HG03432 (cell line): ENCODE results near the gene KHNYN.
"Not testable (repeated sequence)": the region's sequence is repeated elsewhere in the genome, so short reads cannot be mapped to it uniquely, and the experiment has no call there.

Source experiments
- ATAC-seq: cut with Tn5 transposase; IDR thresholded peaks from one replicate; pipeline ENCODE4 v1.9.1; 2021; ENCODE audit warnings: mild to moderate bottlenecking, moderate library complexity; ENCODE audit not compliant: unreplicated experiment

The KHNYN gene

DNA sequence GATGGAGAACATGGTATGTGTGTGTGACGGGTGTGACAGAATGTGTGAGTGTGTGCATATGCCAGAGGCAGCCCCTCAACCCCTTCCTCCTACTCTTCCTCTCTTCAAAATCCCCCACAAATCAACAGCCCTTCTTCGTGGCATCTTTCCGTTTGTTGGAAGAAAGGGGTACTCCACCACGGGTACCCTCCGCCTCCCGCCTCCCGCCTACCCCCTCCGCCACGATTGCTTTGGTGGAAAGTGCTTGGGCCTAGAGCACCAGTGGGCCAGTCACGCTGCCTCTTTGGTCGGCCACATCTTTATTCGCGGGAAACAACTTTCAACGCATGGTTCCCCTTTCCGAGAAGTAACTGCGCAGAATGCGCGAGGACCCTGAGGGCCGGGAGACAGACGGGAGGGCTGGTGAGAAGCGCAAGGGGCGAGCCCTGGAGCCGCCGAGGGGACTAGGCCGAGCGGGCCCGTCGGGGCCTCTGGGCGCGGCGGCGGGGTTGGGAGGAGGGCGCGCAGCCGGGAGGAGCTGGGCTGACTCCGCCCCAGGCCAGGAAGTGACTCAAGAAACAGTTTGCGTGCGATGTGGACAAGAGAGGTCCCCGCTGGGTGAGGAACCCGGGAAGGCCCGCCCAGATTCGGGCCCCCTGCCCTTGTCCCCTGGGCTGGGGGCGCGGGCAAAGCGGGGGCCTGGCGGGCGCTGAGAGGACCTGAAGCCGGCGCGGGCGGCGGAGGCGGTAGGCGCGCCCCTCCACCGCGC is at the start of gene KHNYN, which contains the start of gene CBLN3:
Gene KHNYN, plus strand, starts transcription at position 560 of the 748 bp plus-strand sequence. CDS start 777 bp downstream, outside the sequence.
Gene CBLN3, minus strand, starts transcription at position 274 of the 748 bp plus-strand sequence. CDS start 614 bp downstream, outside the sequence.
- ATAC-seq: peak; percentile 86

GRCh38 chr14:24381363-24382063 is 48.2 kb upstream of the KHNYN start:
- peak; percentile 64 for ATAC-seq

DNA sequence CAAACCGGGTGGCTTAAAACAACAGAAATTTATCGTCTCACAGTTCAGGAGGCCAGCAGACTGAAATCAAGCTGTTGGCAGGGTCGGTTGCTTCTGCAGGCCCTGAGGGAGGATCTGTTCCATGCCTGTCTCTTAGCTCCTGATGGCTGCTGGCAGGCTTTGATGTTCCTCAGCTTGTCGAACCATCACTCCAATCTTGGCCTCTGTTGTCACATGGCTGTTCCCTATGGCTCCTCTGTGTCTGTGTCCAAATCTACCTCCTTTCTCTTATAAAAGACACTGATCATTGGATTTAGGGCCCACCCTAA is 47.7 kb upstream of the KHNYN start:
- ATAC-seq: no peak

GRCh38 chr14:24384169-24384568 is 45.6 kb upstream of the KHNYN start:
- no peak for ATAC-seq

GRCh38 chr14:24385524-24385923 is 44.2 kb upstream of the KHNYN start:
- no peak for ATAC-seq

DNA sequence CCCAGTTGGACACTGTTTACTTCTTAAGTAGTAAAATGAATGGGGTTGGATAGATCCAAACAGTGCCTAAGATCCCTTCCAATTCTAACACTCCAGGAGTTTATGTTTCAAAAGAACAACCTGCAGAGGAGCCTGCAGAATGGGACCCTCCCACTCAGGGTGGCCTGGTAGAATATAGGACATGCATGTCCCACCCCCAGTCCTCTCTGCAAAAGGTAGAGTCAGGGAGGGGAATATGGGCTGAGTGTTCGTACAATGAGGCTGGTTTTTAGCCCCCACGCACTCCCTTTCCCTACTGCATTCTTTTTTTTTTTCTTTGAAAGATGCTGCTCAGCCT is 42.8 kb upstream of the KHNYN start:
- no peak for ATAC-seq

DNA sequence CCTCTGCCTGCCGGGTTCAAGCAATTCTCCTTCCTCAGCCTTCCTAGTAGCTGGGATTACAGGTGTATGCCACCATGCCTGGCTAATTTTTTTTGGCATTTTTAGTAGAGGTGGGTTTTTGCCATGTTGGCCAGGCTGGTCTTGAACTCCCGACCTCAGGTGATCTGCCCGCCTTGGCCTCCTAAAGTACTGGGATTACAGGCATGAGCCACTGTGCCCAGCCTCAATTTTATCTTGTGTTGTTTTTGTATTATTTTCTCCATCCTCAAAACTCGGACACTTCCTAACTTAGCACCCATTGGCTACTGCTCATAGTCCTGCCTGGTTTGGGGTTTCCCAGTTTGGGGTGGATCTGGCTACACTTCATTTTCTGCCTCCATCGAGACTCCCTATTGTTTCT is 42.2 kb upstream of the KHNYN start:
- ATAC-seq: not testable (repeated sequence)

DNA sequence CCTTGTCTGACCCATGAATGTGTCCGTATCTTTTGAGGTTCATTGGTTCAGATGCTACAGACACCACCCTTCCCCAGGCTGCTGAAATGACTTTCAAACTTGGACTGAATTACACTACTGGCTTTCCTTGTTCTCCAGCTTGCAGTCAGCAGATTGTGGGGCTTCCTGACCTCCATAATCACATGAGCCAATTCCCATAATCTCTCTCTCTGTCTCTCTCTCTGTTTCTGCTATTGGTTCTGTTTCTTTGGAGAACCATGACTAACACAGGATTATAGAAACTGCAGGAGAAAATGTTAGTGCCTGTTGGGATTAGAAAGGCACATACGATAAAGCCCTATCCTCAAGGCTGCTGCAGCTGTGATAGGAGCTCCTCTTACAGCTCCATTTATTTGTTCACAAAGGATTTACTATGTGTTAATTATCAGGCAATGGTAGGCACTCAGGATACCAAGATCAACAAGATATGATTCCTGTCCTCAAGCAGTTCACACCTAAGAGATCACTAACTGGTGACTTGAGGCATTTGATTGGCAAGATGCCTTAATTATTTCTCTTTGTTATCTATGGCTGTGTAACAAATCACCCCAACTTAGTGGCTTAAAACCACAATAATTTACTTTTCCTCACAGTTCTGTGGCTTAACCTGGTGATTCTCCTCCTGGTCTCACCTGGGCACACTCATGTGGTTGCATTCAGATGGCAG is 41.1 kb upstream of the KHNYN start:
- no peak for ATAC-seq

- no peak for ATAC-seq
These were observed 40.4 kb upstream of the KHNYN start for GRCh38 chr14:24389226-24389848.

DNA sequence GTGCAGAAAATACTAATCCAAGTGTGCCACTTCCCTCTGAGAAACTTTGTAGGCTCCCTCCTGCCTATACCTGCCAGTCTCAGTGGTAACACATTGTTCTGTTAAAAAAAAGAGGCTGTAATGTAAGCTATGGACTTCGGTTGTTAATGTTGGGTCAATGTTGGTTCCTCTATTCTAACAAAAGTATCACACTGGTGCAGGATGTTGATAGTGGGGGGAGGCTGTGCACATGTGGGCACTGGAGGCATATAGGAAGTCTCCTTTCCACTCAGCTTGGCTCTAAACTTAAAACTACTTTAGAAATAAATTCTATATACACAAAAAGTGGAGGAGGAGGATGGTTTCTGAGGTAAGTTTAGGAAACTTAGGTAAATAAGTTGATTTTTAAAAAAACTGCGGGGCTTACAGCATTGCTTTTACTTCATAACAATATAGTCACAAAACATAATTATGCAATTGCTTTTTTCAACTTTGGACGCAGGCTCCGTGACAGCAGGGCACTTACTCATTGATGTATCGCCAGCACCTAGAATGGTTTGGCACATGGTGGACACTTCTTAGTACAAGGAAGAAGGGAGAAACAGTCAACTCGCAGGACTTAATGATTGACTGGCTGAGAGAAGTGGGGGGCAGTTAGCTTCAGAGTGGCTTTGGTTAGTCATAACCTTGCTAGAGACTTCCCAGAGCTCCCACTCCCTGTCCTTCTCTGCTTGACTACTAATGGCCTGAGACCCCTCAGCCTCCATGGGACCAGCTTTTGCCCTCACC is 38.9 kb upstream of the KHNYN start:
- no peak for ATAC-seq

DNA sequence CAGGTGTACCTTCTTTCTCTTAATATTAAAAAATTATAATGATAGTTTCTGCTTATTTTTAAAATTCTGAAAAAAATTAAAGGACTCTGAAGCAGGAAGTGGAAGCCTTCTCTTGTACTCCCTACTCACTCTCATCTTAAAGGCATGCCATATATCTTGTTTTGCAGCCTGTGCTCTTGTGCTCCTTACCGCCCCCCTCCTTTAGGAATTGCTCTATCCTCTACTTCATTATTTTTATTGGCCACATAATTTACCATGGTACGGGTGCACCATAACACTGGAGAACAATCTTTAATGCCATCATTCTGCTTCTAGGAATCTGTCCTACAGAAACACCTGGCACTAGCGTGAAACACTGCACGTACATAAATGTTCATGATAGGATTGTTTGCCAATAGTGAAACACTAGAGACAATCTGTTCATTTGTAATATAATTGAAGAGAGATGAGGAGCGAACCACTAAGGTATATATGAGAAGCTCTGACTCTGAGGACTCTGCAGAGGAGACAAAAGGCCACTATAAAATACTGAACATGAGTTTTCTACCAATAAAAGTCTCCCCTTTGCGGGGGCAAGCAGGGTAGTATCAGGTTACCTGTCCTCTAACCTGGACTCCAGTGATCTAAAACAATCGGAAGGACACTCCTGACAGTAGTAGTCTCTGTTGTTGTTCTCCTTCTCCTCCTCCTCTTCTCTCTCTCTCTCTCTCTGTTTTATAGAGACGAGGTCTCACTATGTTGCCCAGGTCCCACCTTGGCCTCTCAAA is 37.2 kb upstream of the KHNYN start:
- no peak for ATAC-seq

GRCh38 chr14:24394275-24394674 is 35.5 kb upstream of the KHNYN start:
- no peak for ATAC-seq

DNA sequence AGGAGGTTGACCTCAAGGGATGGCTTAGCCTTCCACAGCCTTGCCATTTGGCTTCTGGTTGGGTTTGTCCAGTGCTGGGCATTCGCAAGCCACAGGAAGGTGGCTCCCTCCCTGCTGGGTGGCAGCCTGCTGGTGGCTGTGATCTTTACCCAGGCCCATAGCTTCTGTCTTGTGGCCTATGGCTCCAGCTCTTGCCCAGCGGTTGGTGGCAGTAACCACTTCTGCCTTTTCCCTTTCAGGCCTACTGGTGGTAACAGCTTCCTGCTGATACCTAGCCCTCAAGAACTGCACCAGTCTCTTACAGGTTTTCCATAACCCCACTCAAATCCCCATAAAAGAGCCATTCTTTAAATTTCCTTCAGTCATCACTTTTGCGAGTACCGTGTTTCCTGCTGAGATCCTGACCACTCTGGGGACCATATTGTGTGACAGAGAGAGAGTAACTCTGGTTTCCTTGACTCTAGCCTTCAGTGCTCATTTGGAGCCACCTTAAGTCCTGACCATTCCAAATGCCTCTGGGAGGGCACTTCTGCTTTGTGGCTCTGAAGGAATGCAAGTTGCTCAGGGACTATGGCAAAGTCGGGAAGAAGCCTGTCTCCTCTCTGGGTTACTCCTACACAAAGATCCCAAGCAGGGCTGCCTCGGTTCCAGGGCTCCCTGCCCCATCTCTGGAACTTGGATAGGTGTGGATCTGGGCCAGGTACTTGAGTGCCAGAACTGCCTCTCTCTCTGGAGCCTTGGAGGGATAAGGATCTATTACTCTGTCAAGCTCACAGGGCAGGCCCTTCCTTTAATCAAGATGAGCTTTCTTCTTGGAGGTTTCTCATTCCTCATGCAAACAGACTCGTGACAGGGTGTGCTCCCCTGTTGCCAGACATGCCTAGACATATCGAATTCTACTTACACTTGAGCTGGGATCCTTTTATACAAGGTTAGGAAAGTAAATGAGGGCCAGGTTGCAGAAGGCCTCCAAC is 33.9 kb upstream of the KHNYN start:
- no peak for ATAC-seq

DNA sequence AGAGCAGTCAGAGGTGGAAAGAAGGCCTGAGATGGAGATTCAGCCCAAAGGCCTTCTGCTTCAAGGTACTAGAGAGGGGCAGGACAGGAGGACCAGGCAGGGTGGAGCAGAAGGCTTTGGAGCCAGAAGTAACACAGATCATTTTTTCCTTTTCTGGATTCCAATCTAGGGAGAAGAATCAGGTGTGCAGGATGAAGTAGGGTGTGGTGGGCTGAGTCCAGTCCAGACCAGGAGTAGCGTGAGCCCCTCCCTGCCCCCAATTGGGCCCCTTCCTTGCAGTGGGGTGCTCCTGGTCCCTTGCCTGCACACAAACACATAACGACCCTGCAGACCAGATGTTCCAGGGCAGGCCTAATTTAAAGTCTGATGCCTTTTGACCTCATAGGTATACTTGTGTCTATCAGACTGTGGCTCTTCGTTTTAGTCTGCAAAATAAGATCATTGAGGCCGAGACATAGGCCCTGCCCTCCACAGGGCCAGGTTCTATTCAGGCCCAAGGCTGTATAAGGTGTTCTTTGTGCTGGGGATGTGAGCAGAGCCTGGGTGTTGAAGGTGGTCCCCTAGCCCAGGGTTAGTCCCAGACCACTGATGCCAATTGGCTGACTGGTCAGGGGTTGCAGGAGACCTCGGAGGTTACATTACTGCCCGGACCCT is 32.0 kb upstream of the KHNYN start:
- ATAC-seq: no peak

DNA sequence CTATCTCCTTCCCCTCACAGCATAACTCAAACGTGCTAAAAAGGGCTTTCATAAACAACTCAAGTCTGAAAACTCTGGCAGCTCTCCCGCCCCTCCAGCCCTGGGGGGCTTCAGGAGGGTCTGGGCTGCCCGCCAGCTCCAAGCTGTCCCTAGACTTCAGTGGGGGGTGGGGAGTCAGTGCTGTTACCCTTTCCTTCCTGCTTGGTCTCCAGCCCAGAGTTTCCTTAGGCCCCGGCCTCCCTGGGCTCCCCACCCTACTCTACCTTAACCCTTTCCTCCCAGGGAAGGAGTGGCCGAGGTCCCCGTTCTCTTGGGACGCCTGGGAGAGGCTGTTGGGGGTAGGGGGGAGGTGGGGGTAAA is 31.5 kb upstream of the KHNYN start:
- ATAC-seq: no peak

GRCh38 chr14:24398653-24399446 is 30.9 kb upstream of the KHNYN start, which contains the start of gene NYNRIN:
Gene NYNRIN (plus strand): TSS chr14:24399003. CDS start chr14:24399247, 244 bp downstream.
- peak; percentile 50 for ATAC-seq

DNA sequence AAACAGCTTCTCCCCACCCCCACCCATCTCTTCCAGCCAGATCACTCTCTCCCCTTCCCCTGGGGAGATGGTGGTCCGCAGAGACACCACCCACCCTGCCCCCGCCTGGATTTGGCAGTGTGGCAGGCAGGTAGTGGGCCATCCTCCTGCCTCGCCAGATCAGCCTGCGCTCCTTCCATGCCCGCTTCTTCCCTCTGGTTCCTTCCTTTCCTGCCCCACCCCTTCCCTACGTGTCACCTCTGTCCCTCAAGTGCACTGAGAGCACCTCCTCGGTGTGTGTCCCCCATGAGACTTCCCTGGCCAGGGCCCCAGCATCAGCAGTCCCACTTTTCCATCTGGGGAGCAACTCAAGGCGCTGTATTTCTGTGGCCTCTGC is 30.3 kb upstream of the KHNYN start:
- no peak for ATAC-seq
